GM18867 (cell line): ENCODE results near the gene HDDC3.

Experiments used
- ATAC-seq: cut with Tn5 transposase; IDR thresholded peaks from one replicate; pipeline ENCODE4 v1.9.1; 2021; ENCODE audit warnings: mild to moderate bottlenecking, moderate library complexity; ENCODE audit not compliant: unreplicated experiment

The HDDC3 gene

GRCh38 chr15:90953947-90954711 is 21.8 kb upstream of the HDDC3 start:
- ATAC-seq, result no peak

GRCh38 chr15:90952901-90953677 is 20.7 kb upstream of the HDDC3 start:
- ATAC-seq, result no peak

DNA sequence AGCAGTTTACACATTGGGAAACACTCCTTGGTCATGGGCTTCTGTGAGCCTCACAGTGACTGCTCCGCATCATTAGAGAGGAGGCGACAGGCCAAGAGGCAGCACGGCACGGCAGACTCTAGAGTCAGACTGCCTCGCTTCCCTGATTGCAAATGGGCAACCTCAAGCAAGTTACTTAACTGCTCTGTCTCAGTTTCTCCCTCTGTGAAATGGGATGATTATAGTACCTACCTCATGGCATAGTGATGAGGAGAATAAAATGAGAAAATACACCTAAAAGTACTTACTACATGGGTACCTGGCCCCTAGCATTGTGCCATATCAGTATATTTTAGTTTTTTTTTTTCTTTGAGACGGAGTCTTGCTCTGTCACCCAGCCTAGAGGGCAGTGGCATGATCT is 18.3 kb upstream of the HDDC3 start:
- ATAC-seq, result no peak

DNA sequence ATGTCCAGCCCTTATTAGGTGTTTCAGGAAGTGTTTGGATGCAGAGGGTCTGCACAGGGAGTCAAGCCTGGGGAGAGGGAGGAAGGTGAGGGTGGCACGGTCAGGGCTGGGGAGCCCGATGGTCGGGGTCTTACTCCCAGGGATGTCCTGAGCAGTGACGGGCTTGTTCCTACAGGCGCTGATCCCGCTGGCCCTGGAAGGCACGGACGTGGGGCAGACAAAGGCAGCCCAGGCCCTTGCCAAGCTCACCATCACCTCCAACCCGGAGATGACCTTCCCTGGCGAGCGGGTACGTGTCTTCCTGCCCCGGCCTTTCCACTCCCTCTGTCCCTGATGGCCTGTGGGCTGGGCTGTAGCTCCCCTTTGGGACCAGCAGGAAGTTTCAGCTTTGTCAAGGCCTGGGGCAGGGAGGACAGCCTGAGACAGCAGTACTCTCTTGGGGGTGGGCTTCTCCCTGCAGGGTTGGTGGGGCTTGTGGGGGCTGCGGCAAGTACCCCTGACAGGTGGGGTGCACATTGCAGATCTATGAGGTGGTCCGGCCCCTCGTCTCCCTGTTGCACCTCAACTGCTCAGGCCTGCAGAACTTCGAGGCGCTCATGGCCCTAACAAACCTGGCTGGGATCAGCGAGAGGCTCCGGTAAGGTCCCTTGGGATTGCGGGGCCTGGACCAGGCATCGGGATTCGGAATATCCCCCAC is 17.8 kb upstream of the HDDC3 start:
- ATAC-seq, result no peak

- no peak for ATAC-seq
These were observed 16.2 kb upstream of the HDDC3 start for GRCh38 chr15:90948506-90948905.

GRCh38 chr15:90947577-90948357 is 15.4 kb upstream of the HDDC3 start:
- ATAC-seq, result no peak

GRCh38 chr15:90946941-90947576 is 14.7 kb upstream of the HDDC3 start:
- no peak for ATAC-seq

- no peak for ATAC-seq
These were observed 14.2 kb upstream of the HDDC3 start for GRCh38 chr15:90946538-90946937.

DNA sequence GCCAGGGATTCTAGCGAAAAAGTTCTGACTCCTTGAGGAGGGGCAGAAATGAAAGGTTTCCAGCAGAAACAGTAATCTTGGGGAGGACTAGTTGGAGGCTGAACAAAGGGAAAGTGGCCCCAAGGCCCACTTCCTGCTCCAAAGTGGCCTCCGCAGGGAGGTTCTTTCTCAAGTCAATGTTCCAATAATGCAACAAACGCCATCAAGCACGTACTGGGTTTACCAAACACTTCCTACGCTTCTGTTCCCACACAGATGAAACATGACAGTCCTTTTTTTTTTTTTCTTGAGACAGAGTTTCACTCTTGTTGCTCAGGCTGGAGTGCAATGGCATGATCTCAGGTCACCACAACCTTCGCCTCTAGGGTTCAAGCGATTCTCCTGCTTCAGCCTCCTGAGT is 12.7 kb upstream of the HDDC3 start:
- ATAC-seq, result no peak

GRCh38 chr15:90942354-90943120 is 10.2 kb upstream of the HDDC3 start:
- ATAC-seq, result no peak

DNA sequence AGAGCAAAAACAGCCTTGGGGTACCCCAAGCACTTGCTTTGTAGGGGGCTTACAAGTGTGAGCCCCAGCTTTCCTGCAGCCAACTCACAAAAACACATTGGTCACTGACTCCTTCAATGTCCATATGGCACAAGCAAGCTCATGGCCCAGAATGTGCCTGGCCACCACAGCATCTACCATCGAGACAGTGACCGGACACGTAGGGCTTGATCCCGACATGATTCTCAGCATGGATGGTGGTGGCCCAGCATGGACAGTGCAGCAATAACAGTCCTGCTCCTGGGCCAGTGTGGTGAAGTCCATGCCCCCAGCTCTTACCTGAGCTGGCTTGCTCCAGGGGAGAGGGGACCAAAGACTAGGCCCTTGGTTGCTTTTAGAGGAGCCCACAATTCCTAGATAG is 8.7 kb upstream of the HDDC3 start:
- ATAC-seq, result no peak

DNA sequence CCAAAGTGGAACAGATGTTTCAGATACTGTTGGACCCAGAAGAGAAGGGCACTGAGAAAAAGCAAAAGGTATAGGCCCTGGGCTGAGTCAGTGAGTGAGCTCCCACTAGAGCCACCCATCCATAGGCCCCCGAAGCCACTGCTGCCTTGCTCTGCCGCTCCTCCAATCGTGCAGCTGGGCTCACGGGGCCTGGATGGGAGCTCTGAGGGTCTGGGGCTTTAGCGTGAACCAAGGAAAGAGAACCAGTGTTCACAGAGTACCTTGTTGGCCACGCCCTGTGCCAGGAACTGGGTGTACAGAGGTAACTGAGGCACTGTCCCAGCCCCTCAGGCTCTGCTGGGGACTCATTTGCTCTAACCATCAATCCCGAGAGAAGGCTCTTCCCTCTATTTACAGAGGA is 7.4 kb upstream of the HDDC3 start:
- no peak for ATAC-seq

GRCh38 chr15:90938261-90938660 is 5.9 kb upstream of the HDDC3 start:
- ATAC-seq, result no peak

GRCh38 chr15:90936823-90937222 is 4.5 kb upstream of the HDDC3 start:
- ATAC-seq, result no peak

- peak; percentile 61 for ATAC-seq
These were observed 2.8 kb upstream of the HDDC3 start, which contains the start of gene UNC45A for GRCh38 chr15:90934949-90935751. Gene UNC45A, plus strand, starts transcription at chr15:90935285. Its CDS starts 40 bp downstream, at chr15:90935325.

GRCh38 chr15:90934256-90934948 is 2.1 kb upstream of the HDDC3 start:
- ATAC-seq, result peak; percentile 28

- ATAC-seq, result no peak
These were observed 952 bp upstream of the HDDC3 start for GRCh38 chr15:90933301-90933700.

- ATAC-seq, result no peak
These were observed 277 bp upstream of the HDDC3 start for GRCh38 chr15:90932660-90932991.

- ATAC-seq, result no peak
These were observed 848 bp downstream of the HDDC3 start for GRCh38 chr15:90931575-90931827.
